Cerebellar cortex (tissue), 1 donor: ENCODE results near the gene RAB36.
A peak's percentile ranks its signal among the peaks of the same experiment; 100 is the strongest.

ENCODE experiments used
- DNase-seq: peaks from one replicate; pipeline ENCODE4 v3.0.0-alpha.2; 2015; ENCODE audit warnings: low spot score

The RAB36 gene

DNA sequence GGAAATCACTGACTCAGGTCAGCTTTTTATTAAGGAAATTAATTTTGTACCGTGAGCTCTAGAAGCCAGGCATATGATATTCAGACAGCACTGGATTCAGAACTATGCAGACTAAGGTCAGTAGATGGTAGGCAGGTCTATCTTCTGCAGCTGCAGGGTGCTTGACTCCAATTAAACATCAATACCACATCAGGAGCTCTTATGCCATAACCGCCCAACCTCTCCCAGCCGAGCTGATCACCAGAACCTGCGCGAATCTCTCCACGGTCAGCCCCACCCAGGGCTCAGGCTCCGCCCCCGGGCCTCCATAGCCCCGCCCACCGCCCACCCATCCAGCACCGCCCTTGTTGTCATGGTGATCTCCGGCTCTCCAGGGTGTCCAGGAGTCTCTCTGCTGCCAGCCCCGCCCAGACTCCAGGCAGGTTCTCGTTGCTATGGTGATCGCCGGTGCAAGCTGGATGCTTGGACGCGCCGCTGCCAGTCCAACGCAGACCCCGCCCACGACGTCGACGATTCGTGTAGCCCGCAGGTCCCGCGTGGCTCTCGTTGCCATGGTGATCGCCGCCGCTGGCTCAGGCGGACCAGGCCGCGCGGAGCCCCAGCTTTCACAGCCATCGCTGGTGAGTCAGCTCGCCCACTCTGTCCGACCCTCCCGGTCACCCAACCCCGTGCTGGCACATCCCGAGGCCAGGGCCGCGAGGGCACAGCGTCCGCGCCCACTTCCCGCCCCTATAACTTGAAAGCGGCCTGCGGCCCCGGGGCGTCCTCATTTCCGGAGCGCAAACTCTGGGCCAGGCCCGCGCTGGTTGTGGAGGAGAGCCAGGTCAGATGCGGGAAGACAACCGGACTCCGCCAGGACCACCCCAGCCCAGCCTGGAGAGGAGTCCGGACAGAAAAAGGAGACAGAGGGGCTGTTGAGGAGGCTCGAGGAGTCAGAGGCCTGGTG, at the start of gene RAB36:
TSS of gene RAB36 (plus strand) at position 546 of the 946 bp plus-strand sequence. CDS start 1,140 bp downstream, outside the sequence.
- DNase-seq: peak; percentile 99

DNA sequence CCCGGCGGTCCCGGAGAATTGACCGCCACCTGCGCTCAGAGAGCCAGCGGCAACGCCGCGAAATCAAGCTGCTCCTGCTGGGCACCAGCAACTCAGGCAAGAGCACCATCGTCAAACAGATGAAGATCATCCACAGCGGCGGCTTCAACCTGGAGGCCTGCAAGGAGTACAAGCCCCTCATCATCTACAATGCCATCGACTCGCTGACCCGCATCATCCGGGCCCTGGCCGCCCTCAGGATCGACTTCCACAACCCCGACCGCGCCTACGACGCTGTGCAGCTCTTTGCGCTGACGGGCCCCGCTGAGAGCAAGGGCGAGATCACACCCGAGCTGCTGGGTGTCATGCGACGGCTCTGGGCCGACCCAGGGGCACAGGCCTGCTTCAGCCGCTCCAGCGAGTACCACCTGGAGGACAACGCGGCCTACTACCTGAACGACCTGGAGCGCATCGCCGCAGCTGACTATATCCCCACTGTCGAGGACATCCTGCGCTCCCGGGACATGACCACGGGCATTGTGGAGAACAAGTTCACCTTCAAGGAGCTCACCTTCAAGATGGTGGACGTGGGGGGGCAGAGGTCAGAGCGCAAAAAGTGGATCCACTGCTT, 49.4 kb upstream of the RAB36 start:
- no peak for DNase-seq

GRCh38 chr22:23097412-23098229, 47.7 kb upstream of the RAB36 start:
- DNase-seq: peak; percentile 61

DNA sequence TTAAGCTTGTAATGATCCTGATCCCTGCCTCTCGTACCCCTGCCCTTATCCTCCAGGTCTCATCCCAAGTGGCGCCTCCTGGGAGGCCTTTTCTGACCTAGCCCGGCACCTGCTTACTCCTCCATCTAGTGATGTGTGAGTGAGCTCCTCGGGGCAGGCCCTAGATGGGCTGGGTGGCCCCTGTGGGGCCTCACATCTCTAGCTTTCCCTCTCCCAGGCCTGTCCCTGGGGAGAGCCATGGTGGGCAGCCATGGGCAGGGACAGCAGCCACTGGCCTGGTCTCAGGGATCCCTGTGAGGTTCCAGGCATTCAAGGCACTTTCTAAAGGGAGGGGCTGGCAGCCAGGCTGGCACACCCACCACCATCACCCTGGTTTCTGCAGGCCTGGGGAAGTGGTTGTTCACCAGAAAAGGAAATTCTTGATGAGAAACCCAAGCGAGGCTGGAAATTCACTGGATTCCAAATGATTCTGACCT, 47.0 kb upstream of the RAB36 start:
- DNase-seq: no peak

- peak; percentile 97 for DNase-seq
Observed at GRCh38 chr22:23098718-23099530, 46.4 kb upstream of the RAB36 start.

- no peak for DNase-seq
Observed at GRCh38 chr22:23099531-23099804, 45.8 kb upstream of the RAB36 start.

DNA sequence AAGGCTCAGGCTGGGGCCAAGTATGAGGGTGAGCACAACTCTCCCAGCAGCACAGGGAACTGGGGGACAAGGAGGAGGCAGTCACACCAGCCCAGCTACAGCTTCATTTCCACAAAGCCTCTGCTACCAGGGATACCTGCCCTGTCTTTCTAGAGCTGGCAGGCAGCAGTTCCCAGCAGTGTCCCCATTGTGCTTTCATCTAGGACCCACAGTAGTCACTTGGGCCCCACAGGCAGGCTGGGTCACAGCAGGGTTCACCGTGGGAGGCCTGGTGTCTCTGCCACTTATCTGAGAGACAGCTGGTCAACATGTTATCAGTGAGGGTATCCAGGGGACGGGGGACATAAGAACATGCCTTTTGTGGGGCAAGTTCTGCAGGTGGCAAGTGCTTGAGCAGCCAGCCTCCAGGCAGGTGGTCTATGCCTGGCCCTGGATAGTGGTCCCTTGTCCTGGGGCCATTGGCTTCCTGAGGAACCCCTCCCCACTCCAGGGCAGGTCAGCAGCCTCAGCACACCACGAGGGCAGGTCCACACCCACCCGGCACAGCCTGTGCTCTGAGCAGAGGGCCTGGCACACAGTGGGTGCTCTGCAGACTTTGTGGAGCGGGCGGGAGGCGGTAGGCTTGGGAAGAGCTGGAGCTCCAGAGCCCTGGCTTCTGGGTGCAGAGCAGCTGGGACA, 45.0 kb upstream of the RAB36 start:
- no peak for DNase-seq

DNA sequence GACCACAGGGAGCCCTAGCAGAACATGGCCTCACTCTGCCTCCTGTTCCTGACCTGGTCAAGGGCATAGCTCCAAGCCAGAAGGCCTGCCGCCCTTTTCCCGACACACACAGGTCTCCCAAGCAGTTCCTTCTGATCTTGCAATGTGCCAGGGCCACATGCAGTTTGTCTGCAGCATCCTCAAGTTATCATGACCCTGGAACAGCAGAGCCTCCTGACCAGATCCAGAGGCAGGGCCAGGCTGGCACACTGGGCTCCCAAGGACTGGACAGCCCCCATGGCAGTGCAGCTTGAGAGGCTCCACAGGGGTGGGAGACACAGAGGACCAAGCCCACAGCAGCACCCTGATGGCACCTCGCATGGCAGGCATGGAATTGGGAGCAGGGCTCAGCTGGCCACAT, 43.8 kb upstream of the RAB36 start:
- no peak for DNase-seq

DNA sequence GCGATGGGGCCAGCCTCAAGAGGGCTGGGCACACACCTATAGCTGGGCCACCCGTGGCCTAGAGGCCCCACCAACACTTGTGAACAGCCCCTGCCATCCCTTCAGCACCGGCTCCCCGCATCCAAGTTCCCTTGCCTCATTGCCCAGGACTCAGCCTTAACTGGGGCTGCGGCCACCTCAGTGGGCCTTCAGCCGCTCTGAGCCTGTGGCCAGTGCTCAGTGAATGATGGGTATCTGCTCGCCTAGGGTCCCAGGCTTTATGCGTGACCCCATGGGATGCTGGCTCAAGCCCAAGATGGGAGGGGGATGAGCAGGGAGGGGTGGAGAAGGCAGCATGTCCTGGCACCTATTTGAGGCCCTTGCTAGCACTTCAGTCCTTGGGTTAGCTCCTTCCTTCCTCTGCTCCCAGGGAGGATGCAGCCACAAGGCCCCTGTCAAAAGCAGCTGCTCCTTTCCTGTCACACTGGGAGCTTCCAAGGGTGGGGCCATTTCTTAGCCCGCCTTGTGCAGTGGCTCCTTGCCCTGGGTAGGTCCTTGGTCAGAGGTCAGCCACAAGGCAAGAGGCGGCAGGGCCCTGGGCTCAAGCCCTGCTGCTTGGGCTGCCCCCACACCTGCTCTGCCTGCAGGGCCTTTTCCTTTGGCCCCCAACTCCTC, 43.1 kb upstream of the RAB36 start:
- no peak for DNase-seq

DNA sequence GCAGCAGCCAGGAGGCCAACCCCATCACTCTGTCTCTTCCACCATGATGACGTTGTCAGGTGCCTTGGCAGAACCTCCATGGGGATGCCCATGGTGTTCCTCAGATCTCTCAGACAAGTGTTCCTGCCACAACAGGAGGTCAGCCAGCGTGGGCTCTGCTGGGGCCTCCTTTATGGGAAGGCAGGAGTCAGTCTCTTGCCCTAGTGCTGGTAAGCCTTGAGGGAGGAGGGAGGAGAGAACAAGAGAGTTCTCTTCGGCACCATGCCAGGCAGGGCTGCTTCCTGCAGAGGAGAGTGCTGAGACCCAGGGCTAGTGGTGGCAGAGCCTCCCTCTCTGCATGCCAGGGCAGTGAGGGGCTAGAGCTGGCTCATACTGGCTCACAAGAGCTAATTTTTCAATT, 42.5 kb upstream of the RAB36 start:
- no peak for DNase-seq

- peak; percentile 93 for DNase-seq
Observed at GRCh38 chr22:23103199-23103954, 41.9 kb upstream of the RAB36 start.

- DNase-seq: no peak
Observed at GRCh38 chr22:23104187-23104971, 40.9 kb upstream of the RAB36 start.

DNA sequence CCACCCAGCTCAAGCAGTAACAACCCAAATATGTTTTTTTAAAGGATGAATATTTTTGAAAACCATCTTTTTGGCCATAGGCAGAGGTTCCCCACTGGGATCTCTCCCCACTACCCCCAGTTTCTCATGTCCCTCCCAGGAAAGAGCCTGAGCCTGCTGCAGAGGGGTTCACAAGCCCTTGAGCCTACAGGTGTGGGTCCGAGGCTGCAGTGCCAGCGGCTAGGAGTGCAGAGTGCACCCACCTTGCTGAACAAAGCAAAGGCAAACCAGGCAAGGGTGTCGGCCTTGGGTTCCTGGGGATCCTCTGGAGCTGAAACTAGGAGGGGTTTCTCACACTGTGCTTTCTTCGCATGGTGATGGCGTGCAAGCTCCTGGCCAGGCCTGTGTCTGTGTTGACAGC, 40.0 kb upstream of the RAB36 start:
- no peak for DNase-seq

- DNase-seq: no peak
Observed at GRCh38 chr22:23105919-23106318, 39.4 kb upstream of the RAB36 start.

DNA sequence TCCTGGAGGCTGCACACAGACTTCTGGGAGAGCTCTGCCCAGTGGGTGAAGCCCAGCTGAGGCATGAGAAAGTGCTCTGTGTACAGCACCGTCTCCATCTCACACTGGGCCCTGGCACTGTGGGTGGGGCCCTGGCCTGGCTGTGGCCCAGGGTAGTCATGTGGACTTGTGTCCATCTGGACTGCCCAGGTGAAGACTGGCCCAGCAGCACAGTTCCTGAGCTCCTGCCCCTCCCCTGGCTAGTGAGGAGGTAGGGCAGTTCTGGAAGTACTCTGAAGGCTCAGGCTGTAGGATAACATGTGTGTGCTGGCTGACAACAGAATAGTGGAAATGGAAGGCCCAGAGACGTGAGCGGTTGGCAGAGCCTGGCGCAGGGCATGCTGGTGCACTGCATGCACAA, 38.9 kb upstream of the RAB36 start:
- DNase-seq: peak; percentile 93

DNA sequence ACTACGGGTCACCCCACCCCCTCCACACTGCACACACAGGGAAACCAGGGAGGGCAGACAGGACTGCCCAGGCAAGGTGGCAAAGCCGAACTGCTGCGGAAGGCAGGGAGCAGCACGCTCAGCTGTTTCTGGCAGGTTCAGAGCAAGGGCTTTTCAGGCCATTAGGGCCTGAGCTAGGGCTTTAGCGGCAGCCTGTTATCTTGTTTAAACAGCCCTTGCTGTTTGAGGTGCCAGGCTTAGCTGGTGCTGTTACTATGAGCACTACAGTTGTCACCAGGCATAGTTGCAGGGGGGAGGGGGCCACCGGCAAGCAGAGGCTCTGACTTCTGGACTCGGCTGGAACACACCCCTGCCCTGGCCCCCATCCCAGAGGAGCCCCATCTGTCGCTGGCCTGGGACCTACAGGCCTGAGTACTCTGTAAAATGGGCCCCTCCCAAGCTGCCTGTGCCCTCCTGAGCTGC, 38.3 kb upstream of the RAB36 start:
- no peak for DNase-seq

DNA sequence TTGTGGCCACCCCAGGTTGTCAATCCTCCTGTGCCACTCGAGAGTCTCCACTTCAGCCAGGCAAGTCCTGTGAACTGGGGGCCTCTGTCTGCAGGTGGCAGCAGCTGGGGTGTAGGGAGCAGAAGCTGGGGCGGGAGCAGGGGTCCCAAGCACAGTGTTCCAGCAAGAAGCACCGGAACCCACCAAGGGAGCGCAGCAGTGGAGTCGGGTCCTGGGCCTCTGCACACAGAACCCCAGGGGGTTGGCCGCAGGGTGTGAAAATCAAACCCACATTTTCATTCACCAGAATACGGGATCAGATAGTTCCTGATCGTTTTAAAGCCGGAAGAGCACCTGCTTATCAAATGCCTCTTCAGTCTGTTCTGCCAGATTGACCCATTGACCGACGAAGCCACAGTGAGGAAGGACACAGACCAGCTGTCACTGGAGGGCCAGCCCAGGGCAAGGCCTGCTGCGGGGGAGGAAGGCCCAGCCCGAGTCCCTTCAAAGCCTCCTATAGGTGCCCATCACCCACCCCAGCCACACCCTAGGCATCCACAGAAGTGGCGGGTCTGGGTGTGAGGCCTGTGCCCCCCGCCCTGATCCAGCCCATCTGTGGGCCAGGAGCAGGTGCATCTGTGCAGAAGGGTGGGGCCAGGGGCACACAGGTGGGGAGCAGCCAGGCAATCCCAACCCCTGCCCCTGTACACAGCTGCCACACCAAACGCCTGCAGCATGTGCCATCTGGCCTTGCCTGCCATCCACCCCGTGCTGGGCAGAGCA, 37.6 kb upstream of the RAB36 start:
- no peak for DNase-seq
